KMS-11 (cell line): ENCODE results near the gene MPPED1.

Experiments used
- H2AFZ ChIP-seq: fragments of 200-600 bp; sonication (generic); 2 replicates; pipeline ENCODE4 v1.6.1; 2016; ENCODE audit warnings: antibody characterized with exemption, mixed run types, low read depth
- H3K27ac ChIP-seq: fragments of 200-600 bp; sonication (generic); 2 replicates; pipeline ENCODE4 v1.6.1; 2016; ENCODE audit warnings: mild to moderate bottlenecking, mixed run types
- H3K27me3 ChIP-seq: fragments of 200-600 bp; sonication (generic); 2 replicates; pipeline ENCODE4 v1.6.1; 2017; ENCODE audit warnings: mild to moderate bottlenecking, low read depth, mixed run types, moderate library complexity; ENCODE audit not compliant: insufficient read depth
- H3K36me3 ChIP-seq: fragments of 200-600 bp; sonication (generic); 2 replicates; pipeline ENCODE4 v1.6.1; 2017; ENCODE audit warnings: mild to moderate bottlenecking, mixed run types; ENCODE audit not compliant: insufficient read depth
- H3K4me1 ChIP-seq: fragments of 200-600 bp; sonication (generic); 2 replicates; pipeline ENCODE4 v1.6.1; 2016; ENCODE audit warnings: mild to moderate bottlenecking, low read depth, mixed run types; ENCODE audit not compliant: poor library complexity, severe bottlenecking
- H3K4me2 ChIP-seq: fragments of 200-600 bp; sonication (generic); 2 replicates; pipeline ENCODE4 v1.7.0; 2016; ENCODE audit warnings: mild to moderate bottlenecking, mixed run types
- H3K4me3 ChIP-seq: fragments of 200-600 bp; sonication (generic); IDR thresholded peaks from 2 replicates; pipeline ENCODE4 v1.6.1; 2017; ENCODE audit warnings: low read depth, low read length, mixed read lengths; ENCODE audit not compliant: insufficient read depth
- H3K79me2 ChIP-seq: fragments of 200-600 bp; sonication (generic); 2 replicates; pipeline ENCODE4 v1.6.1; 2016; ENCODE audit warnings: low read depth, mixed run types; ENCODE audit not compliant: insufficient read depth
- H3K9ac ChIP-seq: fragments of 200-600 bp; sonication (generic); 2 replicates; pipeline ENCODE4 v1.6.1; 2016; ENCODE audit warnings: mild to moderate bottlenecking, mixed run types
- H4K20me1 ChIP-seq: fragments of 200-600 bp; sonication (generic); 2 replicates; pipeline ENCODE4 v1.6.1; 2016; ENCODE audit warnings: mild to moderate bottlenecking, mixed run types; ENCODE audit not compliant: insufficient read depth
- CTCF ChIP-seq: fragments of 200-600 bp; sonication (generic); conservative IDR thresholded peaks from 2 replicates; pipeline ENCODE4 v1.6.1; 2017; ENCODE audit warnings: low read depth, mild to moderate bottlenecking, antibody characterized with exemption, low read length, moderate library complexity, mixed read lengths

MPPED1 gene

DNA sequence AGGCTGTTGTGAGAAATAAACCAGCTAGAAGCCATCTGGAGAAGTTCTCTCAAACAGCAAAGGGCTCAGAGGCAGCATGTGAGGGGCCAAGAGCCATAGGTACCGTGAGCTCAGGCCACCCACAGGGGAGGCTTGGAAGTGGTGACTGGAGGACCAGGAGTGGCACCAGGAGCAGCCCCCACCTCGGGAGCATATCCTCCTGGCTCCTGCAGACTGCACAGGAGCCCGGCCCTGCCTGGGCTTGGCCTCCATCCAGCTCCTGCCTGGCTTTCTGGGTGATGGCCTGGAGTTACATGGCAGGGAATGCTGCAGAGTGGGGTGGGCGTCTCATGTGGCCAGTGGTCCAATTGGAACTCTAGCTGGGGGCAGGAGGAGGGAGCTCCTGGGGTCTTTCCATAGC is 4.2 kb upstream of the MPPED1 start:
- H4K20me1 ChIP-seq = no peaks in the 10 kb centered on the region
- H3K4me2 ChIP-seq = no peak overlapping the region
- no peaks in the 10 kb centered on the region for H3K36me3 ChIP-seq
- no peak for TF ChIP-seq CTCF
- no peak overlapping the region for H3K4me3 ChIP-seq
- no peak overlapping the region for H3K27ac ChIP-seq
- H3K9ac ChIP-seq = no peak overlapping the region
- H3K4me1 ChIP-seq = no peaks in the 10 kb centered on the region
- no peaks in the 10 kb centered on the region for H3K79me2 ChIP-seq
- no peak overlapping the region for H2AFZ ChIP-seq
- H3K27me3 ChIP-seq = peaks cover 19% of the 10 kb centered on the region; the same call in 1 of the 2 replicates

DNA sequence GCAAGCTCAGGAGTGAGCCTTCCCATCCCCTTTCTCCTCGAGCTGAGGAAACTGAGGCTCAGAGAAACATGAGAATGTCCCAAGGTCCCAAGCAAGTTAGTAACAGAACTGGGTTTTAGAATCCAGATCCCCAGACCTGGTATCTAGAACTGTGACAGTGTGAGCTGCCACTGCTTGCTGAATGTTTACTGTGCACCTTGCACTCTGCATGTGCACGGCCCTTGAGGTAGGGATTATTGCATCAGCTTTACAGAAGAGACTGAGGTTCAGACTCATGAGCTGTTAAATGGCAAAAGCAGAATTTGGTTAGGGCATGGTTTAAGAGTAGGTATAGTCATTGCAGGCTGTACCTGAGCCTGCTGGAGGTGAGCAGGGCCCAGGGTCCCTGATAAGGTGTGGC is 3.8 kb upstream of the MPPED1 start:
- H3K4me2 ChIP-seq = no peak overlapping the region
- no peak for TF ChIP-seq CTCF

DNA sequence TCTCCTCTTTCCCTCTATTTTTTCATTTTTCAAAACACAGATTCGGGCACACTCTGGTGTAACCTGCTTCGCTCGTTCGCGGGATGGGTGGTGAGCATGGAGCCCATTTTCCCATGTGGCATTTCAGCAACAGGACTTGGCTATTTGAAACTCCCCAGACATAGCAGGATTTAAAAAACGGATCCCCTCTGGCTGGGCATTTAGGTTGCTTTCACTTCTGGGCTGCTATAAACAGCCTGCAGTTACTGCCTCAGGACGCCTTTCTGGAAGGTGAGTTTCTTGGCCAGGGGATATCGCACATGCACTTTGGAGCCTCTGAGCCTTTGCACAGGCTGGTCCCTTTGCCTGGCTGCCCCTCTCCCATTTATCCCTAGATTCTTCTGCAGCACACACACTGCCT is 2.8 kb upstream of the MPPED1 start:
- no peak for TF ChIP-seq CTCF
- H3K36me3 ChIP-seq = no peaks in the 10 kb centered on the region
- peaks cover 31% of the 10 kb centered on the region; the same call in 1 of the 2 replicates for H3K27me3 ChIP-seq
- H3K79me2 ChIP-seq = no peaks in the 10 kb centered on the region
- H4K20me1 ChIP-seq = no peaks in the 10 kb centered on the region
- no peaks in the 10 kb centered on the region for H3K4me1 ChIP-seq
- H2AFZ ChIP-seq = no peak overlapping the region
- H3K4me3 ChIP-seq = no peak overlapping the region
- H3K4me2 ChIP-seq = no peak overlapping the region
- no peak overlapping the region for H3K27ac ChIP-seq
- H3K9ac ChIP-seq = no peak overlapping the region

More for the DNA sequence above, 3.8 kb upstream of the MPPED1 start:
- H3K27ac ChIP-seq = no peak overlapping the region
- H3K4me3 ChIP-seq = no peak overlapping the region
- no peaks in the 10 kb centered on the region for H3K36me3 ChIP-seq
- no peaks in the 10 kb centered on the region for H3K4me1 ChIP-seq
- H2AFZ ChIP-seq = no peak overlapping the region
- H3K9ac ChIP-seq = no peak overlapping the region
- H3K79me2 ChIP-seq = no peaks in the 10 kb centered on the region
- H4K20me1 ChIP-seq = no peaks in the 10 kb centered on the region
- peaks cover 21% of the 10 kb centered on the region; the same call in 1 of the 2 replicates for H3K27me3 ChIP-seq

DNA sequence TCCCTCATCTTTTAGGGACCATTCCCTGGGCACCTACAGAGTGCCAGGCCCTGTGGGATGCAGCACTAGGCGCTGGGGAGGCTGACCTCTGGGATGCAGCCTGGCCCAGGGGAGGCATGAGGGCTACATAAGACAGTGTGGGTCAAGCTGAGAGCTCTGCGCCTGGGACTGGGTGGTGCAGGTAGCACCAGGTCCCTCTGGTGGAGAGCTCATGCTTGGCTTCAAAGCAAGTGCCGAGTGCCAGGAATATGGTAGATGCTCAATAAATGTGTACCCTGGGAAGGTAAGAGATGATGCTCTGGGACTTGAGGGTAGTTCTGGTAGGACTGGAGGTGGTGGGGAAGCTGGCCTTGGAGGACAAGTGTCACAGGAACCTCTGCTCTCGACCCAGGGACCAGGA is 2.0 kb upstream of the MPPED1 start:
- no peak for TF ChIP-seq CTCF
- Histone ChIP-seq H3K9ac (no peak overlapping the region), H3K4me2 (no peak overlapping the region), H3K4me3 (no peak overlapping the region), H3K4me1 (no peaks in the 10 kb centered on the region), H4K20me1 (no peaks in the 10 kb centered on the region), H3K27me3 (peaks cover 38% of the 10 kb centered on the region; the same call in 1 of the 2 replicates), H3K27ac (no peak overlapping the region), H3K36me3 (no peaks in the 10 kb centered on the region), H2AFZ (no peak overlapping the region), H3K79me2 (no peaks in the 10 kb centered on the region)
